Hypothalamus (tissue), 51 donors: ENCODE results near the gene TMEM8B.
A peak's percentile ranks its signal among the peaks of the same experiment; 100 is the strongest.
"Not testable (repeated sequence)": the region's sequence is repeated elsewhere in the genome, so short reads cannot be mapped to it uniquely, and the experiment has no call there.

Experiments
- DNase-seq, 51 donors: peaks; one replicate each; lab custom pipeline; 2025; lab: John Stamatoyannopoulos, UW

The TMEM8B gene

DNA sequence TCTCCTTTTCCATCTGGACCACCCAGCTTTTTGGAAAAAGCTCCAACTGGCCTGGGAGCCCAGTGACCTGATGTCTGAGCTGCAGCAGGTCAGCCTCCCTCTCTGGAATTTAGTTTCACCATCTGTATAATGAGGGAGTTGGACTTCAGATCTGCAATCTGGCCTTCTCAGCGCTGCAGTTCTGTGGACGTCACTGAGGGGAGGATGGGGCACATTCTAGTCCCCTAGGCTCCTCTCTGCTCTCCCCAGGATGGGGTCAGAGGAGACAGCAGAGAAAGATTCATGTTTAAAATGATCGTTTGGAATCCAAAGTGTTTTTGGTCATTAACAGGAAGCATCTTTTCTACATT lies 30.9 kb downstream of the TMEM8B start:
- no peak for DNase-seq

DNA sequence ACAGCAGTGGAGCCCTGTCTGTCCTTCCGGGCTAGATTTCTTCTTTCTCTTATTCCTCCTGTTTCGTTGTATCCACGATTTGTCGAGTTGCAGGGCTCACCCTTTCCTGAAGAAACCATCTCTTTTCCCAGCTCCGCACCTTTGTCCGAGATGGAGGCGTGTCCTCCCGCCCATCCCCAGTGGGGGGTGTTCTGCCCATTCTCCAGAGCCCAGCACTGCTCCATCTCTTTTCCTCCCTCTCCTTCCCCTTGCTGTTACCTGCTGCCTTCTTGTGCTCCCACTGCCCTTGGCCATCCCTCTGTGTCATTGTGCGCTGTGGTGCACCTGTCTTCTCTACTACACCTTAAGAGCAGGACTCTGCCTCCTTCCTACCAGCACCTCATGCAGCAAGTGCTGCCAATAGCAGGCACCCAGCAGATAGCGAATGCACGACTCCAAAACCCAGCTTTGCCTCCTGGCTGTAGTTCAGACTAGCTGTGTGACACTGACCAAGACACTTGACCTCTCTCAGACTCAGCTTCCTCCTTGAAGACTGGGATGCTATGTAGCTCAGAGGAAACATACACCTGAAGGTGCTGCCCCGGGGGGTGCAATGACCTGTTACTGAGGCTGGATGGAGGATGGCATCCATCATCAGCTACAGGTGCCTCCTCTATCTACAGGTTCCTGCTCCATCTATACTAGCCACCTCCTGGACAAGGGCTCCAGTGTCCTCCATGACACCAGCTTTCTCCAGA lies 32.3 kb downstream of the TMEM8B start:
- DNase-seq, result no peak

GRCh38 chr9:35862328-35862727 lies 33.3 kb downstream of the TMEM8B start:
- DNase-seq, result no peak

GRCh38 chr9:35863583-35863982 lies 34.6 kb downstream of the TMEM8B start:
- DNase-seq, result no peak

DNA sequence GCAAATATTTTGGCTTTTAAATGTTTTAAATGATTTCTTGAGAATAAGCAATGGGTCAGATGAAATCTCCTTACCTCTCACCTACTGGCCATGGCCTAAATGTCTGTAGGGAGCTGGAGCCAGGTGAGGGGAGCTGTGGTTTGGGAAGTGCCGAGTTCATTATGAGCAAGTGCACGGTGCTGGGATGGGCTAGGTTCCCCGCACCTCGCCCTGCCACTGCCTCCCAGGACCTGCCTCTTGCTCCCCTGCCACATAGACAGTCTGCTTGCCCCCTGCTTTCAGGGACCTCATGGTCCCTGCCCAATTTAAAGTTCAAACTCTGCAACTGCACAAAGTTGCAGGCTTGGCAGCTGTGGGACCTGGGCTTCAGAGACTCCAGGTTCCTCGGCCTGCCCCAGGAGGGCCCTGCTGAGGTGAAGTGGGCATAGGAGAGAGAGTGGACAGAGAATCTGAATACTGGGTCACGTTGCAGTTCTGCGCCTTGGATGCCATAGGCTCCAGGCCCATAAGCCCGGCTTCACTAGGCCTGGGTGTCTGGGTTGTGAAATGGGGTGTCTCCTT lies 35.7 kb downstream of the TMEM8B start:
- DNase-seq, result no peak

- no peak for DNase-seq
Measured at GRCh38 chr9:35867538-35867937, 38.5 kb downstream of the TMEM8B start.

- DNase-seq, result no peak
Measured at GRCh38 chr9:35868933-35869332, 39.9 kb downstream of the TMEM8B start.

DNA sequence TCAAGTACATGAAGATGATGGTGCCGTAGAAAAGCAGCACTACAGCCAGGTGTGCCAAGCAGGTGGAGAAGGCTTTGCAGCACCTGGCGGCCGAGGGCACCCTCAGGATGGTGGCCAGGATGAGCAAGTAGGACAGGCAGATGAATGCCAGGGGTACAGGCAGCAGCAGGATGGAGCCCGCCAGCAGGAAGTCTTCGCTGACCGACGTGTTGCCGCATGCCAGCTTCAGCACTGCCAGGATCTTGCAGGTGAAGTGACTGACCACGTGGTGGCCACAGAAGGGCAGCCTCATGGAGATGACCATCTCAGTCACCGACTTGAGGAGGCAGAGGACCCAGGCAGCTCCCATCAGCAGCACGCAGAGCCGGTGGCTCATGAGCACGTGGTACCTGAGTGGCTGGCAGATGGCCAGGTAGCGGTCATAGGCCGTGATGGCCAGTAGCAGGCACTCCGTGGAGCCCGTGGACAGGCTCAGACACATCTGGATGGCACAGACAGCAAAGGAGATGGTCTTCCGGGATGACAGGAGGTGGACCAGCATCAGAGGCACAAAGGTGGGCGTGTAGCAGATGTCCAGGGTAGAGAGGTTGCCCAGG lies 40.7 kb downstream of the TMEM8B start:
- DNase-seq, result no peak

GRCh38 chr9:35870351-35870923 lies 41.4 kb downstream of the TMEM8B start, which contains the start of gene OR13J1:
Gene OR13J1, minus strand, starts transcription at chr9:35870401. Its CDS starts 0 bp downstream, at chr9:35870401.
- no peak for DNase-seq

DNA sequence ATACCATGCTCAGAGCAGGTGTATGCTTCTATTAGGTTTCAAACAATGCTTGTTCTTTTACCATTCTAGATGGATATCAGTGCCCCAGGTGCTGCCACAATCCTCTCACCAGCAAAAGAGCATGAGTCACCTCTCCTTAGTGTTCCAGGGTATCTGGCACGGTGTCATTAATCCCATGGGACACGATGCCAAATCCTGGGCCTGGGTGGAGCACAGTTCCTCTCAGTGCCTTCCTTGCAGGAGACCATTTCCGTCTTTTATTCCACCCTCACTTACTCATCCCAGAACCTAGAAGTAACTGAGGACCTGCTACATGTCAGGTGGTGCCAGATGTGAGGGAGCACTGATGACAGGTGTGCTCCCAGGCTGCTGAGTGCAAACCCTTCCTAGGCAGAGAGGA lies 42.5 kb downstream of the TMEM8B start:
- DNase-seq, result no peak

DNA sequence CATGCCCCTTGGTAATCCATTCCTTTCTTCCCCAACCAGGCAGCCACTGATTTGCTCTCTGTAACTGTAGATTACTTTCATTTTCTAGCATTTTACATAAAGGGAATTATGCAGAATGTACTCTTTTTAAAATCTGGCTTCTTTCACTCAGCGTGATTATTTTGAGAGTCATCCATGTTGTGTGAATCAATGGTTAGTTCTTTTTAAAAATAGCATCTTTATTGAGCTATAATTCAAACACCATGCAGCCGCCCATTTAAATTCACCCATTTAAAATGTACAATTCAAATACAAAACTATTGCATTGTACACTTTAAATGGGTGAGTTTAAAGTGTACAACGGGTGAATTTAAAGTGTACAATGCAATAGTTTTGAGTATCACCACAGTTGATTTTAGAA lies 43.5 kb downstream of the TMEM8B start:
- DNase-seq, result no peak

- peak in 45 of 51 donors; percentile 12 to 87 (median 63) for DNase-seq
Measured at GRCh38 chr9:35882263-35882848, 53.3 kb downstream of the TMEM8B start.

- DNase-seq, result no peak
Measured at GRCh38 chr9:35882996-35883395, 54.0 kb downstream of the TMEM8B start.

GRCh38 chr9:35884908-35885307 lies 55.9 kb downstream of the TMEM8B start:
- not testable (repeated sequence) for DNase-seq

- no peak for DNase-seq
Measured at GRCh38 chr9:35891646-35892045, 62.6 kb downstream of the TMEM8B start.

DNA sequence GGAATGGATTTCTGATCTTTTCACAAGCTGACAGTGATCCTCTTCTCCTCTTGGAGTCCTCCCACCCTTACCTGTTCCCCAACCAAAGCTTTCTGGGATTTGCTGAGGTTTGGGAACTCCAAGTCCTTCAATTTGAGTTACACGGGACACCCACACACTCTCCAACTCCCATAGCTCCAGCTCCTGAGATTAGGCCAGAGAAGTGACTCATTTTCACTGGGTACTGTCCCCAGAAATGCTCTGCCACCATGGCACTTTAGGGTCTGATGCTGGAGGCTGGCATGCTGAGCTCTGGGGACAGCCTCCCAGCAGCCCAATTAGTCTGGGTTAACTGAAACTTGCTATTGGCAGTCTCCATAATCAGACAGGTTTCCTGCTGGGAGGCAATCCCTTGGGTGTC lies 63.0 kb downstream of the TMEM8B start:
- DNase-seq, result no peak

DNA sequence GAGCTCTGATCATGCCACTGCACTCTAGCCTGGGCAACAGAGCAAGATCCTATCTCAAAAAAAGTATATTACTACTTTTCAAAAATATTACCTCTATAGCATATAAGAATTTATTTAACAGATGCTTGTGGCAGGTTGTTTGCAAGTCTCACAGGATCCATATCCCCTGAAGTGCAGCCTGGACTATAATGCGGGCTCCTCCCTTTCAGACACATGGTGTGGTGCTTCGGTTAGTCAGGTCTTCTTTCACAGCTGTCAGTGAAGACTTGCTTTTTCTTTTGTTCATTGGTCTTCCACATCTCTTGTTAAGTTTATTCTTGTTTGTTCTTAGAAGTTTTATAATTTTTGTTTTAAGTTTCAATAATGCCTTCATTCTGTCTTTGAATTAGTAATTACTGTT lies 67.5 kb downstream of the TMEM8B start:
- DNase-seq, result no peak

- not testable (repeated sequence) for DNase-seq
Measured at GRCh38 chr9:35897376-35898099, 68.5 kb downstream of the TMEM8B start.

DNA sequence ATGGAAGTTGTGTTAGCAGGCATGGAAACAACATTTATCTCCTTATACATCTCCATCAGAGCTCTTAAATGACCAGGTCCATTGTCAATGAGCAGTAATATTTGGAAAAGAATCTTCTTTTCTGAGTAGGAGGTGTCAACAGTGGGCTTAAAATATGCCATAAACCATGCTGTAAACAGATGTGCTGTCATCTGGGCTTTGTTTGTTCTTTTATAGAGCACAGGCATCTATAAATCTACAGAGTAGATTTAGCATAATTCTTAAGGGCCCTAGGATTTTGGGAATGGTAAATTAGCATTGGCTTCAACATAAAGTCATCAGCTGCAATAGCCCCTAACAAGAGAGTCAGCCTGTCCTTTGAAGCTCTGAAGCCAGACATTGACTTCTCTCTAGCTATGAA lies 69.3 kb downstream of the TMEM8B start:
- DNase-seq, result no peak

- DNase-seq, result no peak
Measured at GRCh38 chr9:35899021-35899420, 70.0 kb downstream of the TMEM8B start.

- peak in 3 of 51 donors; percentile 33 to 41 (median 34) for DNase-seq
Measured at GRCh38 chr9:35903049-35903448, 74.0 kb downstream of the TMEM8B start.
